ENCODE results near the gene POC5.
"Not testable (repeated sequence)": the region's sequence is repeated elsewhere in the genome, so short reads cannot be mapped to it uniquely, and the experiment has no call there.

POC5 gene

GRCh38 chr5:75727931-75728330, 10.7 kb upstream of the POC5 start:
- Histone ChIP-seq H3K4me3 (ENCODE audit: low read length) (no peak overlapping the region), H3K4me1 (ENCODE audit: control insufficient read depth, insufficient read depth, low read length) (peaks cover 6% of the 10 kb centered on the region), H3K9ac (ENCODE audit: low read length) (no peak overlapping the region), H3K27me3 (ENCODE audit: control insufficient read depth, insufficient read depth, low read length) (no peaks in the 10 kb centered on the region), H3K36me3 (ENCODE audit: control insufficient read depth, insufficient read depth, low read length) (no peaks in the 10 kb centered on the region), H3K9me3 (ENCODE audit: control insufficient read depth, low read length) (no peaks in the 10 kb centered on the region)

- not testable (repeated sequence) for H3K9ac ChIP-seq (ENCODE audit: low read length); H3K4me1 ChIP-seq (ENCODE audit: control insufficient read depth, insufficient read depth, low read length); H3K27me3 ChIP-seq (ENCODE audit: control insufficient read depth, insufficient read depth, low read length); H3K4me3 ChIP-seq (ENCODE audit: low read length); H3K9me3 ChIP-seq (ENCODE audit: control insufficient read depth, low read length); H3K36me3 ChIP-seq (ENCODE audit: control insufficient read depth, insufficient read depth, low read length)
These were observed 9.0 kb upstream of the POC5 start for GRCh38 chr5:75726224-75726623.

GRCh38 chr5:75723378-75723777, 6.1 kb upstream of the POC5 start:
- H3K36me3 ChIP-seq (ENCODE audit: control insufficient read depth, insufficient read depth, low read length): no peaks in the 10 kb centered on the region
- H3K9ac ChIP-seq (ENCODE audit: low read length): no peak overlapping the region
- no peaks in the 10 kb centered on the region for H3K9me3 ChIP-seq (ENCODE audit: control insufficient read depth, low read length)
- no peaks in the 10 kb centered on the region for H3K4me1 ChIP-seq (ENCODE audit: control insufficient read depth, insufficient read depth, low read length)
- H3K4me3 ChIP-seq (ENCODE audit: low read length): no peak overlapping the region
- no peaks in the 10 kb centered on the region for H3K27me3 ChIP-seq (ENCODE audit: control insufficient read depth, insufficient read depth, low read length)

GRCh38 chr5:75721573-75721972, 4.3 kb upstream of the POC5 start:
- Histone ChIP-seq H3K36me3 (ENCODE audit: control insufficient read depth, insufficient read depth, low read length) (no peaks in the 10 kb centered on the region), H3K27me3 (ENCODE audit: control insufficient read depth, insufficient read depth, low read length) (no peaks in the 10 kb centered on the region), H3K4me3 (ENCODE audit: low read length) (no peak overlapping the region), H3K9ac (ENCODE audit: low read length) (no peak overlapping the region), H3K9me3 (ENCODE audit: control insufficient read depth, low read length) (no peaks in the 10 kb centered on the region), H3K4me1 (ENCODE audit: control insufficient read depth, insufficient read depth, low read length) (no peaks in the 10 kb centered on the region)

- H3K9me3 ChIP-seq (ENCODE audit: control insufficient read depth, low read length): no peaks in the 10 kb centered on the region
These were observed 3.6 kb upstream of the POC5 start for GRCh38 chr5:75720882-75721281.

GRCh38 chr5:75716715-75717081, 539 bp downstream of the POC5 start:
- H3K36me3 ChIP-seq (ENCODE audit: control insufficient read depth, insufficient read depth, low read length): no peaks in the 10 kb centered on the region
- no peaks in the 10 kb centered on the region for H3K9me3 ChIP-seq (ENCODE audit: control insufficient read depth, low read length)
- peak overlapping the region; percentile 97 for H3K4me3 ChIP-seq (ENCODE audit: low read length)
- H3K27me3 ChIP-seq (ENCODE audit: control insufficient read depth, insufficient read depth, low read length): no peaks in the 10 kb centered on the region
- peak overlapping the region; percentile 78 for H3K9ac ChIP-seq (ENCODE audit: low read length)
- H3K4me1 ChIP-seq (ENCODE audit: control insufficient read depth, insufficient read depth, low read length): no peaks in the 10 kb centered on the region

More at GRCh38 chr5:75720882-75721281, 3.6 kb upstream of the POC5 start:
- no peak overlapping the region for H3K4me3 ChIP-seq (ENCODE audit: low read length)
- H3K4me1 ChIP-seq (ENCODE audit: control insufficient read depth, insufficient read depth, low read length): no peaks in the 10 kb centered on the region
- H3K9ac ChIP-seq (ENCODE audit: low read length): no peak overlapping the region
- H3K27me3 ChIP-seq (ENCODE audit: control insufficient read depth, insufficient read depth, low read length): no peaks in the 10 kb centered on the region
- no peaks in the 10 kb centered on the region for H3K36me3 ChIP-seq (ENCODE audit: control insufficient read depth, insufficient read depth, low read length)

GRCh38 chr5:75712091-75712490, 5.1 kb downstream of the POC5 start:
- no peak overlapping the region for H3K9ac ChIP-seq (ENCODE audit: low read length)
- H3K4me1 ChIP-seq (ENCODE audit: control insufficient read depth, insufficient read depth, low read length): no peaks in the 10 kb centered on the region
- no peaks in the 10 kb centered on the region for H3K27me3 ChIP-seq (ENCODE audit: control insufficient read depth, insufficient read depth, low read length)
- no peaks in the 10 kb centered on the region for H3K9me3 ChIP-seq (ENCODE audit: control insufficient read depth, low read length)
- no peaks in the 10 kb centered on the region for H3K36me3 ChIP-seq (ENCODE audit: control insufficient read depth, insufficient read depth, low read length)
- H3K4me3 ChIP-seq (ENCODE audit: low read length): no peak overlapping the region

- no peaks in the 10 kb centered on the region for H3K4me1 ChIP-seq (ENCODE audit: control insufficient read depth, insufficient read depth, low read length)
- no peak overlapping the region for H3K4me3 ChIP-seq (ENCODE audit: low read length)
- no peak overlapping the region for H3K9ac ChIP-seq (ENCODE audit: low read length)
- no peaks in the 10 kb centered on the region for H3K27me3 ChIP-seq (ENCODE audit: control insufficient read depth, insufficient read depth, low read length)
- no peaks in the 10 kb centered on the region for H3K9me3 ChIP-seq (ENCODE audit: control insufficient read depth, low read length)
- H3K36me3 ChIP-seq (ENCODE audit: control insufficient read depth, insufficient read depth, low read length): no peaks in the 10 kb centered on the region
These were observed 6.1 kb downstream of the POC5 start for GRCh38 chr5:75711151-75711550.

- Histone ChIP-seq H3K36me3 (ENCODE audit: control insufficient read depth, insufficient read depth, low read length) (no peaks in the 10 kb centered on the region), H3K9me3 (ENCODE audit: control insufficient read depth, low read length) (no peaks in the 10 kb centered on the region), H3K4me3 (ENCODE audit: low read length) (no peak overlapping the region), H3K4me1 (ENCODE audit: control insufficient read depth, insufficient read depth, low read length) (no peaks in the 10 kb centered on the region), H3K27me3 (ENCODE audit: control insufficient read depth, insufficient read depth, low read length) (no peaks in the 10 kb centered on the region), H3K9ac (ENCODE audit: low read length) (no peak overlapping the region)
These were observed 6.6 kb downstream of the POC5 start for GRCh38 chr5:75710637-75711036.

GRCh38 chr5:75707911-75708509, 9.2 kb downstream of the POC5 start:
- Histone ChIP-seq H3K4me3 (ENCODE audit: low read length) (no peak overlapping the region), H3K4me1 (ENCODE audit: control insufficient read depth, insufficient read depth, low read length) (no peaks in the 10 kb centered on the region), H3K9me3 (ENCODE audit: control insufficient read depth, low read length) (no peaks in the 10 kb centered on the region), H3K36me3 (ENCODE audit: control insufficient read depth, insufficient read depth, low read length) (no peaks in the 10 kb centered on the region), H3K27me3 (ENCODE audit: control insufficient read depth, insufficient read depth, low read length) (no peaks in the 10 kb centered on the region), H3K9ac (ENCODE audit: low read length) (no peak overlapping the region)

- H3K36me3 ChIP-seq (ENCODE audit: control insufficient read depth, insufficient read depth, low read length): peaks cover 5% of the 10 kb centered on the region
- H3K4me3 ChIP-seq (ENCODE audit: low read length): no peak overlapping the region
- H3K9me3 ChIP-seq (ENCODE audit: control insufficient read depth, low read length): no peaks in the 10 kb centered on the region
- no peaks in the 10 kb centered on the region for H3K27me3 ChIP-seq (ENCODE audit: control insufficient read depth, insufficient read depth, low read length)
- no peak overlapping the region for H3K9ac ChIP-seq (ENCODE audit: low read length)
- H3K4me1 ChIP-seq (ENCODE audit: control insufficient read depth, insufficient read depth, low read length): no peaks in the 10 kb centered on the region
These were observed 10.5 kb downstream of the POC5 start for GRCh38 chr5:75706775-75707174.

- Histone ChIP-seq H3K4me1 (ENCODE audit: control insufficient read depth, insufficient read depth, low read length) (no peaks in the 10 kb centered on the region), H3K27me3 (ENCODE audit: control insufficient read depth, insufficient read depth, low read length) (no peaks in the 10 kb centered on the region), H3K36me3 (ENCODE audit: control insufficient read depth, insufficient read depth, low read length) (peaks cover 5% of the 10 kb centered on the region), H3K4me3 (ENCODE audit: low read length) (no peak overlapping the region), H3K9ac (ENCODE audit: low read length) (no peak overlapping the region), H3K9me3 (ENCODE audit: control insufficient read depth, low read length) (no peaks in the 10 kb centered on the region)
These were observed 11.2 kb downstream of the POC5 start for GRCh38 chr5:75706016-75706415.

- Histone ChIP-seq H3K9ac (ENCODE audit: low read length) (no peak overlapping the region), H3K4me3 (ENCODE audit: low read length) (no peak overlapping the region), H3K9me3 (ENCODE audit: control insufficient read depth, low read length) (no peaks in the 10 kb centered on the region), H3K4me1 (ENCODE audit: control insufficient read depth, insufficient read depth, low read length) (no peaks in the 10 kb centered on the region), H3K27me3 (ENCODE audit: control insufficient read depth, insufficient read depth, low read length) (no peaks in the 10 kb centered on the region), H3K36me3 (ENCODE audit: control insufficient read depth, insufficient read depth, low read length) (peaks cover 5% of the 10 kb centered on the region)
These were observed 15.4 kb downstream of the POC5 start for GRCh38 chr5:75701856-75702255.

All from mucosa of stomach (tissue), 1 donor.